ENCODE measurements around the gene SLC2A1.

DNA sequence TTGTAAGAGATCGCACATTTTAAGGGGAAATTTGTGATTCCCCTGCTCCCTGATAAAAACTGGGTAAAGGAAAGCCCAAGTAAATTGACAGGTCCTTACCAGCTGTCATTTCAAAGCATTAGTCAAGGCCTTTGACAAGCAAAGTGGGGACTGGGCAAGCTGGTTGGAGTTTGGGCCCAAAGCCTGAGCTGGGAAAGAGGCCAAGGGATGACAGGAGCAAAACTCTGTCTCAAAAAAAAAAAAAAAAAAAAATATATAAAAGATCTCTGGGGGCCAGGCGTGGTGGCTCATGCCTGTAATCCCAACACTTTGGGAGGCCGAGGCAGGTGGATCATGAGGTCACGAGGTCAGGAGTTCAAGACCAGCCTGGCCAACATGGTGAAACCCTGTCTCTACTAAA, 36.9 kb downstream of the SLC2A1 start:
- TF ChIP-seq POLR2AphosphoS5 (IDR thresholded peaks at IDR 0.05; ENCODE audit: low read depth, low read length) (no peak), TAF1 (IDR thresholded peaks at IDR 0.05; ENCODE audit: low read depth, low read length) (no peak)

Data from GM12891 (cell line).